GM12891 (cell line): ENCODE measurements around the gene DOCK7.

ENCODE experiments used
- PAX5 ChIP-seq: IDR thresholded peaks from 2 replicates; pipeline ENCODE4 v1.6.1; 2011; ENCODE audit warnings: low read length, moderate library complexity, mild to moderate bottlenecking; ENCODE audit not compliant: insufficient read depth, severe bottlenecking
- POLR2A ChIP-seq: IDR thresholded peaks from 2 replicates; pipeline ENCODE4 v1.6.1; 2011; ENCODE audit warnings: low read depth, low read length, control low read depth
- POLR2AphosphoS5 ChIP-seq: IDR thresholded peaks from 2 replicates; pipeline ENCODE4 v1.6.1; 2011; ENCODE audit warnings: low read depth, low read length, control low read depth
- POU2F2 ChIP-seq: IDR thresholded peaks from 2 replicates; pipeline ENCODE4 v1.6.1; 2011; ENCODE audit warnings: low read depth, mild to moderate bottlenecking, control low read depth, low read length, moderate library complexity
- SPI1 ChIP-seq: IDR thresholded peaks from 2 replicates; pipeline ENCODE4 v1.6.1; 2011; ENCODE audit warnings: low read depth, low read length, control low read depth
- TAF1 ChIP-seq: IDR thresholded peaks from 2 replicates; pipeline ENCODE4 v1.6.1; 2011; ENCODE audit warnings: low read depth, low read length, control low read depth

- no peak for TF ChIP-seq POLR2A
- no peak for TF ChIP-seq TAF1
- no peak for TF ChIP-seq POLR2AphosphoS5
- TF ChIP-seq SPI1, result peak; percentile 38; the same call in 1 of the 2 replicates
- TF ChIP-seq POU2F2, result no peak
- TF ChIP-seq PAX5, result no peak
Measured at GRCh38 chr1:62693123-62693522, 4.9 kb upstream of the DOCK7 start.
